ENCODE data around the gene PFAS. TPM values are rescaled to one million over a fixed set of nuclear protein-coding genes. Genes with fewer than 3 reads are reported as not detected.

PFAS gene
- total RNA-seq, 4 donors from 2014 or later, result 10.8 to 28.9 (median 16.0) TPM

- 100% methylated on average over 2 of the region's 9 CpGs; no CpG with 5 or more reads in 1 of the 2 donors for WGBS, 2 donors (ENCODE audit: low coverage in 1 of 2)
- TF ChIP-seq EP300 (IDR thresholded peaks at IDR 0.05) (no peak), CTCF (IDR thresholded peaks at IDR 0.05) (no peak), POLR2A (IDR thresholded peaks at IDR 0.05) (no peak), POLR2AphosphoS5 (IDR thresholded peaks at IDR 0.05) (no peak)
- no peak for ATAC-seq
Measured at GRCh38 chr17:8255499-8255898, 6.4 kb downstream of the PFAS start.

GRCh38 chr17:8256291-8256690, 7.2 kb downstream of the PFAS start:
- H3K27me3 ChIP-seq, result no peaks in the 10 kb centered on the region
- no peak for TF ChIP-seq EP300 (IDR thresholded peaks at IDR 0.05)
- no peak for TF ChIP-seq POLR2AphosphoS5 (IDR thresholded peaks at IDR 0.05)
- TF ChIP-seq POLR2A (IDR thresholded peaks at IDR 0.05), result no peak
- no peak for TF ChIP-seq CTCF (IDR thresholded peaks at IDR 0.05)
- no peak overlapping the region for H3K4me3 ChIP-seq
- H3K9me3 ChIP-seq, result no peaks in the 10 kb centered on the region
- H3K4me1 ChIP-seq, result no peaks in the 10 kb centered on the region
- no peak for ATAC-seq
- H3K27ac ChIP-seq, result no peak overlapping the region
- WGBS, 2 donors (ENCODE audit: low coverage in 1 of 2), result no CpG with 5 or more reads among the region's 10 CpGs
- H3K36me3 ChIP-seq, result peaks cover 0 to 77% of the 10 kb centered on the region in 2 donors

More at GRCh38 chr17:8255499-8255898, 6.4 kb downstream of the PFAS start:
- no peak overlapping the region for H3K27ac ChIP-seq
- H3K36me3 ChIP-seq, result peaks cover 0 to 69% of the 10 kb centered on the region in 2 donors
- no peak overlapping the region for H3K4me3 ChIP-seq
- H3K27me3 ChIP-seq, result no peaks in the 10 kb centered on the region
- H3K4me1 ChIP-seq, result no peaks in the 10 kb centered on the region
- H3K9me3 ChIP-seq, result no peaks in the 10 kb centered on the region

GRCh38 chr17:8256691-8257090, 7.6 kb downstream of the PFAS start:
- no peak for ATAC-seq
- Histone ChIP-seq H3K27me3 (no peaks in the 10 kb centered on the region), H3K4me3 (no peak overlapping the region), H3K9me3 (no peaks in the 10 kb centered on the region), H3K4me1 (no peaks in the 10 kb centered on the region), H3K36me3 (peaks cover 0 to 81% of the 10 kb centered on the region in 2 donors), H3K27ac (no peak overlapping the region)
- TF ChIP-seq EP300 (IDR thresholded peaks at IDR 0.05), result no peak
- TF ChIP-seq POLR2A (IDR thresholded peaks at IDR 0.05), result no peak
- TF ChIP-seq CTCF (IDR thresholded peaks at IDR 0.05), result no peak
- TF ChIP-seq POLR2AphosphoS5 (IDR thresholded peaks at IDR 0.05), result no peak
- WGBS, 2 donors (ENCODE audit: low coverage in 1 of 2), result no CpG with 5 or more reads among the region's 6 CpGs

GRCh38 chr17:8257801-8258200, 8.7 kb downstream of the PFAS start:
- H3K36me3 ChIP-seq, result peaks cover 0 to 92% of the 10 kb centered on the region in 2 donors
- no peak overlapping the region for H3K4me3 ChIP-seq
- no peaks in the 10 kb centered on the region for H3K4me1 ChIP-seq
- TF ChIP-seq CTCF (IDR thresholded peaks at IDR 0.05) (no peak), POLR2A (IDR thresholded peaks at IDR 0.05) (no peak), EP300 (IDR thresholded peaks at IDR 0.05) (no peak), POLR2AphosphoS5 (IDR thresholded peaks at IDR 0.05) (no peak)
- no peak overlapping the region for H3K27ac ChIP-seq
- H3K27me3 ChIP-seq, result no peaks in the 10 kb centered on the region
- no peaks in the 10 kb centered on the region for H3K9me3 ChIP-seq
- ATAC-seq, result no peak
- 80% methylated on average over 1 of the region's 8 CpGs; no CpG with 5 or more reads in 1 of the 2 donors for WGBS, 2 donors (ENCODE audit: low coverage in 1 of 2)

- Histone ChIP-seq H3K9me3 (no peaks in the 10 kb centered on the region), H3K4me3 (no peak overlapping the region), H3K27ac (no peak overlapping the region), H3K27me3 (no peaks in the 10 kb centered on the region), H3K4me1 (no peaks in the 10 kb centered on the region), H3K36me3 (peaks cover 0 to 97% of the 10 kb centered on the region in 2 donors)
- no peak for ATAC-seq
- TF ChIP-seq POLR2A (IDR thresholded peaks at IDR 0.05) (no peak), EP300 (IDR thresholded peaks at IDR 0.05) (no peak), POLR2AphosphoS5 (IDR thresholded peaks at IDR 0.05) (no peak), CTCF (IDR thresholded peaks at IDR 0.05) (no peak)
- 93% methylated on average over 3 of the region's 10 CpGs; no CpG with 5 or more reads in 1 of the 2 donors for WGBS, 2 donors (ENCODE audit: low coverage in 1 of 2)
Measured at GRCh38 chr17:8264320-8264719, 15.2 kb downstream of the PFAS start.

Measured in gastroesophageal sphincter (tissue), 4 donors.